GM15510 (cell line): ENCODE measurements around the gene TRRAP.

Experiments
- POLR2A ChIP-seq: IDR thresholded peaks from 3 replicates; pipeline ENCODE4 v1.6.1; 2011; ENCODE audit warnings: borderline replicate concordance; ENCODE audit not compliant: insufficient read length; ENCODE audit errors: extremely low read depth

TRRAP gene

DNA sequence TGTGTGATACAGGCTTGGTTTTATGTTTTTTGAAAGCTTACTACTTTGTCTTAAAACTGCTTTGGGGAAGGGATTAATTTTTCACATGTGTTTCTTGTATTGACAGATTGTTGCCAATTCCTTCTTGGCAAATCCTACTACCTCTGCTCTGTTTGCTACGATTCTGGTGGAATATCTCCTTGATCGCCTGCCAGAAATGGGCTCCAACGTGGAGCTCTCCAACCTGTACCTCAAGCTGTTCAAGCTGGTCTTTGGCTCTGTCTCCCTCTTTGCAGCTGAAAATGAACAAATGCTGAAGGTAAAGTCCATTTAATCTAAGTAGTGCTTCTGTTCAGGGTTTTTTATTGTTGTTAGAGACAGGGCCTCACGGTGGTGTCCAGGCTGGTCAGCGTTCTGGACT, 33.6 kb downstream of the TRRAP start:
- TF ChIP-seq POLR2A: no peak

DNA sequence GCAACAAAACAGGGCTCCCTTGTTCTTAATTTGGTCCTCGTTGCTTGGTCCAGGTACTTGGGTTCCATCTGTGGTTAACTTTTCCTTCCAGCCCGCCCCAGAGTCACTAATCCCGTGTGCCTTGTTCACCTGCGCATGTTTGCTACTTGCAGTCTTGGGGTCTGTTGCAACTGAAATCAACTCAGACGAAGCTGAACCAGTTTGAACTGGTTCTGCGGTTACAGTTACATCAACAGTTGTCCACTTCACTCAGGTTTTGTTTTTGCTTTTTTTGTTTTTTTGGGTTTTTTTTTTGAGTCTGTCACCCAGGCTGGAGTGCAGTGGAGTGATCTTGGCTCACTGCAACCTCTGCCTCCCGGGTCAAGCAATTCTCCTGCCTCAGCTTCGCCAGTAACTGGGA, 34.7 kb downstream of the TRRAP start:
- no peak for TF ChIP-seq POLR2A

DNA sequence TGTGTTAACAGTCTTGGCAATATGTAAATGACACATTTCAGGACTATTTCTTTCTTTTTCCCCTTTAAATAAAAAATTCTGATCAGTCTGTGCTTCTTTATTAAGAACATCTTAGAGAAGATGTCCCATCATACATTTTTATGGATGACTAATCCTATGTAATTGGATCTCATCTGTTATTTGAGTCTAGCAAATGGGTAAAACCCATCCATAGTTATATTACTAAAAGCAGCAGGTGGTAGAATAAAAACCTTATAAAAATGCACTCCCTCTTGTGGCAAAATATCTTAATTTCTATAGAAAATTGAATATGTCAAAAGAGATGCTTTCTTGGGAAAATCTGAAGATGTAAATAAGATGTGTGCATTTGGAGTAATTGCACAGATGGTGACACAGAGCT, 35.3 kb downstream of the TRRAP start:
- TF ChIP-seq POLR2A: no peak

DNA sequence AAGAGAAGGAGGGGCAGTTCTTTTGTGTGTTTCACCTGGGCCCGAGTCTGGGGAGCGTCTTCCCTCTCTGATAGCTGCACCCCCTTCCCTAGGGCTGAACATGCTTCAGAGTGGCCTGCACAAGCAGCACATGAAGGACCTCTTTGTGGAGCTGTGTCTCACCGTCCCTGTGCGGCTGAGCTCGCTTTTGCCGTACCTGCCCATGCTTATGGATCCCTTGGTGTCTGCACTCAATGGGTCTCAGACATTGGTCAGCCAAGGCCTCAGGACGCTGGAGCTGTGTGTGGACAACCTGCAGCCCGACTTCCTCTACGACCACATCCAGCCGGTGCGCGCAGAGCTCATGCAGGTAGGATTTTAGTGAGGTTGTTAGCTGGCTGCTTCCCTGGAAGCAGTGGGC, 39.0 kb downstream of the TRRAP start:
- TF ChIP-seq POLR2A: no peak

DNA sequence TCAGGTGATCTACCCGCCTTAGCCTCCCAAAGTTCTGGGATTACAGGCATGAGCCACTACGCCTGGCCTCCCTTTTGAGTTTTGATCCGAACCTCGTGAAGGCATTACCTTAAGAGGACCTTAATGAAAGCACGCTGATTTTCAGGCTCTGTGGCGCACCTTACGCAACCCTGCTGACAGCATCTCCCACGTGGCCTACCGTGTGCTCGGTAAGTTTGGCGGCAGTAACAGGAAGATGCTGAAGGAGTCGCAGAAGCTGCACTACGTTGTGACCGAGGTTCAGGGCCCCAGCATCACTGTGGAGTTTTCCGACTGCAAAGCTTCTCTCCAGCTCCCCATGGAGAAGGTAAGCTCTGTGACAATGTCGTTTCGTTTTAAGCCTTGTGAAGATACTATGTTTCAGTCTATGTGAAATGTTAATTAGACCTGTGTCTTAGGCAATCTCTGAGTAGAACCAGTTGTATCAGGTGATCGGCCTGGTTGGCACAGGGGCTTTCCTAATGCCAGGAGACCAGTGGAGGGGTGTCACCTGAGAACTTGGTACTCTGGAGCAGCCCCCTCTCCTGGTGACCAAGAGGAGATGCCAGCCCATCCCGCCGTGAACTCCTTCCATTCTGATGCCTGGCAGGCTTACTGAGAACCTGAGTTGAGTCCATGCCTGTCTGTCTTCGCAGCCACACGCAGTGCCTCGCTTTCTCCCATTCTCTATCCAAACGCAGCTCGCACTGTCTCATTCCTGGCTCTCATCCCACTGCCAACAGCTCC, 43.5 kb downstream of the TRRAP start:
- no peak for TF ChIP-seq POLR2A

DNA sequence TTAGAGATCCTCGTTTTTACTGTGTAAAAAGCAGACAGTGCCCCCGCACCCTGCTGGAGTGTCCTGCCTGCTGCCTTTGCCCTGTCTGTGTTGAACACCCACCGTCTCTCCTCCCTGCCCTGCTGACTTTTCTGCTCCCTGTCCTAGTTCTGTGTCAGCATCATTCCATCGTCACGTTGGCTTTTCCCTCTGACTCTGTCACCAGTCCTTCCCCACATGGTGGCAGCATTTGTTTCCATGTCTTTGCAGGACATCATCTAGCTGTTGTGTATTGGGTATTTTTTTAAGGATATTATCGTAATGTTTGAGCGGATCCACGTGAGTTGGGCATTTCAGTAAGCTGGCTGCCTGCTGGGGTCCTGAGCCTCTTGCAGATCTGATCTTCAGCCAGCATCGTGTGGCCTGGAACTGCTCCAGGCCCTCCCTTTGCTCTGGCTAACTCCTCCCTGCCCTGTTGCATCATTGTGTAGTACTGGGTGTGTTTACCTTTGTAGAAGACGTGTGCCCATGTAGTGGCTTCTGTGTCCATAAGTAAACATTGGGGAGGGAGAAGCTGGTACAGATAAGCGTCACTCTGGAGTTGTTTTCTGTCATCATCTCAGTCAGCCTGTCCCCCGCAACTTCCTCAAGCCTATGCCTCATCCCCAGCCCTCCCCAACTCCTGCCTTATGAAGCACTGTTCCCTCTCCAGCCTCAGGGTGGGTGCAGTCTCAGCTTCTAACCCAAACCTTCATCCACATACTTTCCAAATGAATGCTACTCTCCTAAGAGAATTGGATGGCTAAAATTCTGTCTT, 44.3 kb downstream of the TRRAP start:
- no peak for TF ChIP-seq POLR2A

DNA sequence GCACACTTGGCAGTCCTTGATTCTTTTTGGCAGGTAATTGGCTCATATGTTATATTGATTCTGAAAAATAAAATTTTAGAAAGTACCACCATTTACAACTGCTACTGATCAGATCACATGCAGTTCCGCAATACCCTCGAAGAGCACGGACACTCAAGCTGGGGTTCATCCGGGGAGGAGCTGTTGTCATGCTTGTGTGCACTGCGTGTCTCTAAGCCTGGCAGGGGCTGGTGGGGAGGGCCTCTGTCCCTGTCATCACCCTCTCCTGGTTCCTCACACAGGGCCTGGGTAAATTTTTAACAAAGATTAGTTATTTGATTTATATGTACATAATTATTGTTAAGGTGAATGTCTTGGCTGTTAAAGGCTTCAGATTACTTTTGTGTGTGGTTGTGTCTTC, 45.2 kb downstream of the TRRAP start:
- no peak for TF ChIP-seq POLR2A

DNA sequence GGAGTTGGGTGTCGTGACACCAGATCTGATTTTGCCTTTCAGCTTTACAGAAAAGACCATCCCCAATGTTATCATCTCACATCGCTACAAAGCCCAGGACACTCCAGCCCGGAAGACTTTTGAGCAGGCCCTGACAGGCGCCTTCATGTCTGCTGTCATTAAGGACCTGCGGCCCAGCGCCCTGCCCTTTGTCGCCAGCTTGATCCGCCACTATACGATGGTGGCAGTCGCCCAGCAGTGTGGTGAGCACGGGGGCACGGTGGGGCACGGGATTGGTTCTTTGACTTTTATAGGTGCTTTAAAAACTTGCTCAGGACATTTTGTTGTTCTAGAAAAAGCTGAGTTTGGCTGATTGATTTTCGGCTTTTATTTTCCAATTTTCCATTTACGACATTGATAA, 48.8 kb downstream of the TRRAP start:
- no peak for TF ChIP-seq POLR2A

DNA sequence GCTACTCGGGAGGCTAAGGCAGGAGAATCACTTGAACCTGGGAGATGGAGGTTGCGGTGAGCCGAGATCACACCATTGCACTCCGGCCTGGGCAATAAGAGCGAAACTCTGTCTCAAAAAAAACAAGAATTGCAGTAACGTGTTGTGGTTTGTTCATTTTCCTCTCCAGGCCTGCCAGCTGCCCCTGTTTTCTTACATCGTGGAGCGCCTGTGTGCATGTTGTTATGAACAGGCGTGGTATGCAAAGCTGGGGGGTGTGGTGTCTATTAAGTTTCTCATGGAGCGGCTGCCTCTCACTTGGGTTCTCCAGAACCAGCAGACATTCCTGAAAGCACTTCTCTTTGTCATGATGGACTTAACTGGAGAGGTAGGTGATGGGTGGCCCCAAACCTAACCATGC, 52.1 kb downstream of the TRRAP start:
- TF ChIP-seq POLR2A: no peak

DNA sequence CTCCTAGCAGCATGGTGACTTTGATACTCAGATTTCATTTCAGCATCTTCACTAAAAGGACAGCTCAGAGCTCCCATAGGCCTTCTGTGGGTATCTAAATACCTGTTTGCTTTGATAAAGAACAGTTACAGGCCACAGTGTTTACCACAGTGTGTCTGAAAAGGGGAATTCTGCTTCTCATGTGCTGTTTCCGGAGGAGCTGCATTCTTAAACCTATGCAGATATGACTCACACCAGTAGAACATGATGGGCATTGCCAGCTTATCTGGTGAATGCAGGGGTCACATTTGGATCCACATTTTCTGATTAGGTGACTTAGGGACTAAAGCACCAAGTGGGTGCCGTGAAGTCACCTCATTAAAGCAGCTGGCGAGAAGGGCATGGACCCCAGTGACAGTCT, 52.6 kb downstream of the TRRAP start:
- TF ChIP-seq POLR2A: no peak

DNA sequence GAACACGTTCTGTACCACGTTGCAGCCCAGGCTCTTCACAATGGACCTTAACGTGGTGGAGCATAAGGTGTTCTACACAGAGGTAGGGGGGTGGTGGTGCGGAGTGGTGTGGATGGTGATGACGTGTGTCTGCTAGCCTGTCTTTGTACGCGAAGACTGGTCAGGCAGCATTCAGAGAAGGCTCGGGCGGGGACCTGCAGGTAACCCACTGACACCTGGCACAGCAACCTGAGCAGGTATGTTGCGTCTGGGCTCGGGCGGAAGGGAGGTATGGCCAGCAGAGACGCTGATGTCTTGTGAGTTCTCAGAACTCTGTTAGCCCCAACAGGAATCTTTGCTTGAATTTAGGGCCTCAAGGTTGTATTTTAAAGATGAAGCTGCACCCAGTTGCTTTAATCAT, 55.0 kb downstream of the TRRAP start:
- no peak for TF ChIP-seq POLR2A

DNA sequence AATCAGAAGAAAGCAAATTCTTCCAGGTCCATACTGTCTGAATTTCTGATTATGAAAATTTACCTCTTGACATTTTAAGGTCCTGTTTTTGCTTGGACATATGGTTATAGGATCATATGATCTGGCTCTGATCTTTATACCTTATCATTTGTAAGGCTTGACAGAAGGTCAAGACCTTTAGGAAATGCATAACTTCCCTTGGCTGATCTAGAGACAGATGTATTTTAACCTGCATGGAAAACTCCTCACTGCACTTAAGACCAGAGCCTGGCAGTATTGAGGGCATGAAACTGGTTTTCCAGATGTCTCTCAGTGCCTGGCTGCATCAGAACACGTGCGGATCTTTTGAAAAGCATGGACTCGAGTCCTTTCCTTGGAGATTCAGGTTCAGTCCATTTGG, 55.9 kb downstream of the TRRAP start:
- TF ChIP-seq POLR2A: no peak

DNA sequence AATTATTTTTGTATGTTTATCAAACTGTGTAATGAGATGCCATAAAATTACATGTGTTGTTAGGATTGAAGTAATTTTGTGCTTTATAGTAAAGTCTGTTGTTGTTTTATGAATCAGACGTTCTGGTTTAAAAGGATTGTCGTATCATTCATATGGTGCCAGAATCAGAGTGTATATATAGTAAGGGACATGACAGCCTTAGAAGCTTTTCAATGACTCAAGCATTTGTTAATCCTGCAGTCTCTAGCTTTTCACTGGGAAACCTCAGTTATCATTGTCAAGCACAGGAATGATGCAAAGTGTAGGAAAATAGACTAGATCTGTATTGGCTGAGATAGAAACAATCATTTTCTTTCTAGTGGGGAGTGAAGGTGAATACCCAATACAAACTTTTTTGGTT, 57.5 kb downstream of the TRRAP start:
- no peak for TF ChIP-seq POLR2A

DNA sequence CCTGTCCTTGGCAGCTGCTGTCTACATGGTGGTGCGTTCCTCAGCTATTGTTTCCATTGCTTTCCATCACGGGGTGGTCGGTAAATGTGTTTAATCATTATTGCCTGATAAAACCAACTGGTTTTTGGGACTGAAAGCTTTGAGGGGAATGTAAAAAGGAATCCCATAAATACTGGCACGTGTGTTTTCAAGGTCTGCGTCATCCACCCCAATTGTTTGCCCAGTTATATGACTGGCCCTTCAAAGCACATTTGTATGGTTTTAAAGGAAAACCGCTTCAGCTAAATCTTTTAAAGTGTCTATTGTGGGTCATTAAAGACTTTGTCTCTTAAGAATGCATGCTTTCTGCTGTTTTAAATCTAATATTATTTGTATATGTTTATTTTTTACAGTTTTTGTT, 65.0 kb downstream of the TRRAP start:
- no peak for TF ChIP-seq POLR2A

DNA sequence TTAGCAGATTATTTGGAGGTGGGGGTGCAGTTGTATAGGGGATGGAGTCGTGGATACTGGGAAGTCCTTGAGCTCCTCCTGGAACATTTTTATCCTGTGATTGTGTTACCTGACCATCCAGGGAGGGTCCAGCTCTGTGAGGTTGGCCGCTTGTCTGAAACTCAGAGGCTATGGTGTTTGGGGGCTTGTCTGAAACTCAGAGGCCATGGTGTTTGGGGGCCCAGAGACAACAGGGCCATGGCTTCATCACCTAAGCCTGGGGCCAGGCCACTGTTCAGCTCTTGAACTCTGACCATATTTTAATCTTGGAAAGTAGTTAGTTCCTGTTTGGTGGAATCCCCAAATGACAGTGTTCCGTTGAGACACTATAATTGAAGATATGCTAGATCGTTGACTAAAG, 66.1 kb downstream of the TRRAP start:
- no peak for TF ChIP-seq POLR2A

DNA sequence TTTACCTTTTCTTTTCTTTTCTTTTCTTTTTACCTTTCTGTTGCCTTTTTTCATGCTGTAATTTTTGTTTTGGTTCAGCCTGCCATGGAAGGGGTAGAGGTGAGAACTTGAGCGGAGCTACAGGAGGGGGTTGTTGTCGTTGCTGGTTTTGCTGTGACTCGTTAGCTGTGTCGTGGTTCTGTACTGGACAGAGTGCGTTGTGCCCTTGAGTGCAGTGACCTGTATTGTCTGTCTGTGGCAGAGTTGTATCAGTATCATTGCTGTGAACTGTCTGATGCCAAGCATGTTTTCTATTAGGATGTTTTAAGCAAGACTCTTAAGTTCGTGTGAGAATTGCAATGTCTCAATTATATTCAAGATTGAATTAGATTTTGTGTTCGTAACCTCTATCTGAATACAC, 67.5 kb downstream of the TRRAP start:
- TF ChIP-seq POLR2A: no peak
